Superior temporal gyrus (tissue), 1 donor: ENCODE measurements around the gene KCNE1.
"Not testable (repeated sequence)": the region's sequence is repeated elsewhere in the genome, so short reads cannot be mapped to it uniquely, and the experiment has no call there.

Source experiments
- DNase-seq: peaks from one replicate; pipeline ENCODE4 v3.0.0-alpha.2; 2016; ENCODE audit errors: extremely low spot score

KCNE1 gene

GRCh38 chr21:34417448-34418077 lies 94.4 kb downstream of the KCNE1 start:
- not testable (repeated sequence) for DNase-seq

DNA sequence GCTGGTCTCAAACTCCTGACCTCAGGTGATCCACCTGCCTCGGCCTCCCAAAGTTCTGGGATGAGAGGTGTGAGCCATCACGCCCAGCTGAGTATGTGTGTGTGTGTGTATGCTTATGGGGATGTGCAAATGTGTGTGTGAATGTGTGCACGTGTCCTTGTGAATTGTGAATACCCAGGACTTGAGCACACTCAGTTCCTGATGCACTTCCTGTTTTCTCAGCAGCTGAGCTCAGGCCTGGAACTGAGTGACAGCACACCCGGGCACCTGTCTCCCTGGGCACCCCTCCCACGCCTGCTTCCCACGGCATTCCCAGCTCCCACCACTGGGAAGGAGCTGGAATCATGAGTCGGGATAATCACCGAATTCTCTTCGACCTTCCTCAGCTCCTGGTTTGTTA lies 104.7 kb downstream of the KCNE1 start:
- DNase-seq = not testable (repeated sequence)

GRCh38 chr21:34406676-34407075 lies 105.3 kb downstream of the KCNE1 start:
- DNase-seq = not testable (repeated sequence)

DNA sequence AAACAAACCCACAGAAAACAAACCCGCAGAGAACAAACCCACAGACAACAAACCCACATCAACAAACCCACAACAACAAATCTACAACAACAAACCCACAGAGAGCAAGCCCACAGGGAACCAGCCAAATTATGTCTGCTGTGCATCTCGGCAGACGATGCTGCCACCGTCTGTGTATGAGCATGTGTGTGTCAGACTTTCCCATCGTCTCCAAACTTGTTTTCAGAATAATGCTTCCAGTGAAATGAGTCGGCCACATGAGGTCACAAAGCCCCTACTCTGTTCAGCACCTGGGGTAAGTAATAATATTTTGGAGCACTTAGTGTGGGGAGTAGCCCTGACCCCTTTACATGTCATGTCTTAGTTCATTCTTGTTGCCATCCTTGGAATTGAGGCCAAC lies 105.9 kb downstream of the KCNE1 start:
- not testable (repeated sequence) for DNase-seq

- DNase-seq = not testable (repeated sequence)
Measured at GRCh38 chr21:34405686-34406085, 106.3 kb downstream of the KCNE1 start.

DNA sequence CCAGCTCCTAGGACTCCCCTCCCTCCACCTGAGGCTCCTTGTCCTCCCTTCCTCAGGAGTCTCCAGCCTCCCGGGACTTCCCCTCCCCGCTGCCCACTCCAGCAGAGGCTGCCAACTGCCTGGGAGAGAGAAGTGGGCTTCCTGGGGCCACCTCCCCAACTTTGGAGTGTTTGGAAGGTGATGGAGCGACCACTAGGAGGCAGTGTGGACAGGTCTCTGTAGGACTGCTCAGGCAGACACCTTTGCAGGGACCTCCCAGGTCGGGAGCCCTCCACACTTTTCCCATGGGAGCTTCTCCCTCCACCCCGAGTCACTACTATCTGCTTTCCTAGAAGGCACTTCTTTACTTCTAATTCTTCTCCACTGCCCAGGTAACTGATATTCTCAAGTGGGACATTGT lies 107.3 kb downstream of the KCNE1 start:
- not testable (repeated sequence) for DNase-seq

- DNase-seq = not testable (repeated sequence)
Measured at GRCh38 chr21:34400522-34400921, 111.5 kb downstream of the KCNE1 start.
